Peyer's patch (tissue), 4 donors: Measurements from ENCODE around the gene MBD3. TPM values are rescaled to one million over a fixed set of nuclear protein-coding genes. Genes with fewer than 3 reads are reported as not detected.

ENCODE experiments used
- DNase-seq, 3 donors: peaks; one replicate each; pipeline ENCODE4 v3.0.0-alpha.2; 2017 to 2019
- H3K27ac ChIP-seq, 4 donors: fragments of 200-600 bp; sonication (generic); one replicate each; pipeline ENCODE4 v1.5.1; 2016 to 2019
- H3K27me3 ChIP-seq, 2 donors: fragments of 200-600 bp; sonication (generic); one replicate each; pipeline ENCODE4 v1.5.1; 2019
- H3K36me3 ChIP-seq, 3 donors: fragments of 200-600 bp; sonication (generic); one replicate each; pipeline ENCODE4 v1.5.1; 2016 to 2019
- H3K4me1 ChIP-seq, 4 donors: fragments of 200-600 bp; sonication (generic); one replicate each; pipeline ENCODE4 v1.5.1; 2016 to 2019
- H3K4me3 ChIP-seq, 4 donors: fragments of 200-600 bp; sonication (generic); 1 replicate in 3 of 4; 2 replicates in 1 of 4; pipeline ENCODE4 v1.5.1; 2016 to 2019; ENCODE audit warnings: mild to moderate bottlenecking in 1 of 4
- H3K9me3 ChIP-seq, 4 donors: fragments of 200-600 bp; sonication (generic); one replicate each; pipeline ENCODE4 v1.5.1; 2016 to 2019; ENCODE audit warnings: mild to moderate bottlenecking in 1 of 4
- CTCF ChIP-seq, 6 experiments: fragments of 450-650 bp in 4 of 6; fragments of 200-600 bp in 2 of 6; sonication (generic) in 1 of 6; IDR thresholded peaks; one replicate each; pipeline ENCODE4 v1.5.1; 2017 to 2019; ENCODE audit warnings: antibody characterized with exemption in 6 of 6, mild to moderate bottlenecking in 3 of 6, moderate library complexity in 1 of 6
- POLR2A ChIP-seq, 2 donors: fragments of 450-650 bp; IDR thresholded peaks; one replicate each; pipeline ENCODE4 v1.5.1; 2017; ENCODE audit warnings: antibody characterized with exemption in 2 of 2, mild to moderate bottlenecking in 2 of 2, moderate library complexity in 2 of 2
- total RNA-seq, 4 donors: library from RNA; depleted of rRNA; stranded (reverse); fragments of >200 nt; gene quantifications; one replicate each; pipeline ENCODE4 v1.1.0, GENCODE V29; 2016

The MBD3 gene
- total RNA-seq, 4 donors from 2014 or later = 58.7 to 110 (median 81.6) TPM

GRCh38 chr19:1560286-1560882, 32.3 kb downstream of the MBD3 start:
- Histone ChIP-seq H3K27ac (no peak overlapping the region), H3K36me3 (peaks cover 0 to 8% (median 0%) of the 10 kb centered on the region in 3 donors)
- TF ChIP-seq CTCF (IDR thresholded peaks at IDR 0.05) (no peak), POLR2A (IDR thresholded peaks at IDR 0.05) (no peak)

GRCh38 chr19:1558552-1558951, 34.1 kb downstream of the MBD3 start:
- no peaks in the 10 kb centered on the region for H3K27me3 ChIP-seq
- TF ChIP-seq CTCF (IDR thresholded peaks at IDR 0.05) (no peak), POLR2A (IDR thresholded peaks at IDR 0.05) (no peak)
- no peaks in the 10 kb centered on the region for H3K4me1 ChIP-seq
- DNase-seq = no peak
- H3K9me3 ChIP-seq = no peaks in the 10 kb centered on the region
- H3K36me3 ChIP-seq = peaks cover 0 to 12% (median 0%) of the 10 kb centered on the region in 3 donors
- H3K27ac ChIP-seq = no peak overlapping the region
- H3K4me3 ChIP-seq = no peak overlapping the region

More at GRCh38 chr19:1560286-1560882, 32.3 kb downstream of the MBD3 start:
- Histone ChIP-seq H3K4me3 (no peak overlapping the region), H3K4me1 (peaks cover 0 to under 1% (median 0%) of the 10 kb centered on the region in 4 donors), H3K9me3 (no peaks in the 10 kb centered on the region), H3K27me3 (no peaks in the 10 kb centered on the region)
- DNase-seq = no peak

DNA sequence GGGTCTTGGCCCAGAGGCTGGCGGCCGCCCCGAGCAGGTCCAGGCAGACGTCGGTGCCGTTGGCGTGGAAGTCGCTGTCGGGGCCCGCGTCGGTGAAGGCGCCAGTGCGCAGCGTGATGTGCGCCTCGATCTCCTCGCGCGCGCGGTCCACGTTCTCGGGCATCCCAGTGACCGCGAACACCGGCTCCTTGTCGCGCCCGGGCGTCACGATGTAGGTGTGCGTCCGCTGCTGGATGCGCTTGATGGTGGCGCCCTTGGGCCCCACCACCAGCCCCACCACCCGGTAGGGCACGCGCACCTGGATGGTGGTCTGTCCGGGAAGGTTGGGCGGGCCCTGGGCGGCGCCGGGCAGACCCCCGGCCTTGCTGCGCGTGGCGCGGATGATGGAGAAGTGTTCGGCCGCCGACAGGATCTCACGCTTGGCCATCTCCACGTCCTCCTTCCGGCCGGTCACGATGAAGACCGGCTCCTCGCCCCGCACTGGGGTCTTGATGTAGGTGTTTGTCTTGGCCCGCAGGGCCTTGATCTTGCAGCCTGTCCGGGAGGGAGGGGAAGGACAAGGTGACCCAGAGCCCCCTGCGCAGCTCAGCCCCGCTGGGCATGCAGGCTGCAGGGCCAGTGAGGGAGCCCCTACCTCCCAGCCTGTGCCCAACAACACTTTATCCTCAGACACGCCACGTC, 36.1 kb downstream of the MBD3 start:
- Histone ChIP-seq H3K27me3 (no peaks in the 10 kb centered on the region), H3K36me3 (peaks cover 0 to 12% (median 0%) of the 10 kb centered on the region in 3 donors), H3K4me3 (no peak overlapping the region), H3K4me1 (no peaks in the 10 kb centered on the region), H3K27ac (no peak overlapping the region), H3K9me3 (no peaks in the 10 kb centered on the region)
- DNase-seq = no peak
- TF ChIP-seq CTCF (IDR thresholded peaks at IDR 0.05) (no peak), POLR2A (IDR thresholded peaks at IDR 0.05) (no peak)

DNA sequence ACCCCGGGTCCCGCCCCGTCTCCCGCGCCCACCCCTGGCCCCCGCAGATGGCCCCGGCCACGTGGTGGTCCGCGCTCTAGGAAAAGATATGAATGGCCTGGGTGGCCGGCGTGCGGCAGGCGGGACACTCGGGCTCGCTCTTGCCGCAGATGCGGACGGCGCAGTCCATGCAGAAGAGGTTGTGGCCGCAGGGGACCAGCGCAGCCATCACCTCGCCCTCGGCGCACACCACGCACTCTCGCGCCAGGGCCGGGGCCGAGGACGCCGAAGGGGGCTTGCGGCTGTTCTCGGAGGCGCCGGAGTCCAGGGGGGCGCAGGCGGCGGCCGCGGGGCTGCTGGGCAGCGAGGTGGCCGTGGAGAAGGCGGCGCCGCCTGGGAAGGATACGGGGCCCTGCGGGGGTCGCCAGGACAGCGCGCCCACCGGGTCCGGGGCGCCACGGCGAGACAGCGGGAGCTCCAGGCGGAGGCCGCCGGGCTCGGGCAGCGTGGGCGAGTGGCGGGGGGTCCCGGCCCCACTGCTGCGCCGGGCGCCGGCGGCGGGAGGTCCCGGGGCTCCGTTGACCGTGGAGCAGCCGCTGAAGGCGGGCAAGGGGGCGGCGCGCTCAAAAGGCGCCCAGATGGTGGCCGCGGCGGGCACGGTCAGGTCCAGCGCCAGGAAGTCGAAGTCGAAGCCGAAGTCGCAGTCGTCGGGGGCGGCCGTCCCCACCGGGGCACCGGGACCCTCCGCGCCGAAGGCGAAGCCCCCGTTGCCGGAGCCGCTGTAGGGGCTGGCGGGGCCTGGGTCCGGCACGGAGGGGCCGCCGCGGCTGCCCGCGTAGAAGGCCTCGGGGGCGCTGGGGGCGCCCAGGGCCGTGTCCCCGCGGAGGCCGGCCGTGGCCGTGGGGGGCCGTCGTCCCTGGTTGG, 36.9 kb downstream of the MBD3 start:
- H3K4me3 ChIP-seq = no peak overlapping the region
- no peaks in the 10 kb centered on the region for H3K4me1 ChIP-seq
- peaks cover 0 to 12% (median 0%) of the 10 kb centered on the region in 3 donors for H3K36me3 ChIP-seq
- no peak for TF ChIP-seq POLR2A (IDR thresholded peaks at IDR 0.05)
- TF ChIP-seq CTCF (IDR thresholded peaks at IDR 0.05) = no peak
- H3K27ac ChIP-seq = no peak overlapping the region
- no peak for DNase-seq
- no peaks in the 10 kb centered on the region for H3K27me3 ChIP-seq
- no peaks in the 10 kb centered on the region for H3K9me3 ChIP-seq

- TF ChIP-seq CTCF (IDR thresholded peaks at IDR 0.05) (no peak), POLR2A (IDR thresholded peaks at IDR 0.05) (no peak)
- H3K27me3 ChIP-seq = no peaks in the 10 kb centered on the region
- H3K4me3 ChIP-seq = no peak overlapping the region
- DNase-seq = no peak
- H3K9me3 ChIP-seq = no peaks in the 10 kb centered on the region
- H3K36me3 ChIP-seq = peaks cover 0 to 12% (median 0%) of the 10 kb centered on the region in 3 donors
- H3K27ac ChIP-seq = no peak overlapping the region
- no peaks in the 10 kb centered on the region for H3K4me1 ChIP-seq
Observed at GRCh38 chr19:1554968-1555367, 37.7 kb downstream of the MBD3 start.
